BE2C (cell line): ENCODE results near the gene CRIP2.

Experiments used
- DNase-seq: peaks from one replicate; pipeline ENCODE4 v3.0.0-alpha.2; 2020
- H3K27me3 ChIP-seq: fragments of 250-450 bp; sonication (Bioruptor Pico); 2 replicates; pipeline ENCODE4 v1.5.1; 2020; ENCODE audit warnings: mild to moderate bottlenecking
- H3K36me3 ChIP-seq: fragments of 250-450 bp; sonication (Bioruptor Pico); 2 replicates; pipeline ENCODE4 v1.5.1; 2020; ENCODE audit warnings: mild to moderate bottlenecking
- H3K4me1 ChIP-seq: fragments of 250-450 bp; sonication (Bioruptor Pico); 2 replicates; pipeline ENCODE4 v1.5.1; 2020
- H3K4me3 ChIP-seq: 2 replicates; pipeline ENCODE4 v1.5.1; 2011; ENCODE audit warnings: low read depth, low read length
- H3K9me3 ChIP-seq: fragments of 250-450 bp; sonication (Bioruptor Pico); 2 replicates; pipeline ENCODE4 v1.5.1; 2020
- CTCF ChIP-seq: IDR thresholded peaks from 2 replicates; pipeline ENCODE4 v1.5.1; 2012; ENCODE audit warnings: mild to moderate bottlenecking, low read depth, low read length

CRIP2 gene

GRCh38 chr14:105502446-105503295, 28.1 kb downstream of the CRIP2 start:
- no peaks in the 10 kb centered on the region for H3K36me3 ChIP-seq
- DNase-seq: no peak
- H3K27me3 ChIP-seq: no peaks in the 10 kb centered on the region
- no peak for TF ChIP-seq CTCF
- H3K9me3 ChIP-seq: no peaks in the 10 kb centered on the region
- H3K4me3 ChIP-seq: no peak overlapping the region
- H3K4me1 ChIP-seq: peaks cover 12% of the 10 kb centered on the region

GRCh38 chr14:105503296-105503640, 28.6 kb downstream of the CRIP2 start:
- no peak overlapping the region for H3K4me3 ChIP-seq
- TF ChIP-seq CTCF: no peak
- H3K9me3 ChIP-seq: no peaks in the 10 kb centered on the region
- DNase-seq: no peak
- H3K36me3 ChIP-seq: no peaks in the 10 kb centered on the region
- H3K27me3 ChIP-seq: no peaks in the 10 kb centered on the region; the same call in 1 of the 2 replicates
- H3K4me1 ChIP-seq: peaks cover 12% of the 10 kb centered on the region

GRCh38 chr14:105503935-105504692, 29.5 kb downstream of the CRIP2 start:
- peaks cover 6% of the 10 kb centered on the region for H3K4me1 ChIP-seq
- no peak overlapping the region for H3K4me3 ChIP-seq
- peaks cover 5% of the 10 kb centered on the region for H3K27me3 ChIP-seq
- H3K9me3 ChIP-seq: no peaks in the 10 kb centered on the region
- no peak for TF ChIP-seq CTCF
- no peak for DNase-seq
- no peaks in the 10 kb centered on the region for H3K36me3 ChIP-seq

- Histone ChIP-seq H3K27me3 (peaks cover 12% of the 10 kb centered on the region), H3K4me1 (no peaks in the 10 kb centered on the region), H3K36me3 (no peaks in the 10 kb centered on the region), H3K9me3 (no peaks in the 10 kb centered on the region), H3K4me3 (no peak overlapping the region)
- DNase-seq: no peak
- TF ChIP-seq CTCF: no peak
Observed at GRCh38 chr14:105505101-105505500, 30.5 kb downstream of the CRIP2 start.

- H3K9me3 ChIP-seq: no peaks in the 10 kb centered on the region
- no peak for DNase-seq
- peaks cover 27% of the 10 kb centered on the region for H3K27me3 ChIP-seq
- H3K4me3 ChIP-seq: no peak overlapping the region
- H3K4me1 ChIP-seq: no peaks in the 10 kb centered on the region; the same call in 1 of the 2 replicates
- no peaks in the 10 kb centered on the region for H3K36me3 ChIP-seq
- no peak for TF ChIP-seq CTCF
Observed at GRCh38 chr14:105507247-105507646, 32.6 kb downstream of the CRIP2 start.

- Histone ChIP-seq H3K4me3 (no peak overlapping the region), H3K9me3 (no peaks in the 10 kb centered on the region), H3K36me3 (no peaks in the 10 kb centered on the region), H3K4me1 (no peaks in the 10 kb centered on the region; the same call in 1 of the 2 replicates), H3K27me3 (peaks cover 35% of the 10 kb centered on the region)
- DNase-seq: no peak
- no peak for TF ChIP-seq CTCF
Observed at GRCh38 chr14:105508069-105508468, 33.4 kb downstream of the CRIP2 start.
